Ishikawa (cell line): Measurements from ENCODE around the gene ODAD3.

Experiments used
- CEBPB ChIP-seq: IDR thresholded peaks from 2 replicates; pipeline ENCODE4 v1.6.1; 2012
- CREB1 ChIP-seq: IDR thresholded peaks from 2 replicates; pipeline ENCODE4 v1.6.1; 2012; ENCODE audit warnings: low read depth
- EGR1 ChIP-seq: IDR thresholded peaks from 2 replicates; pipeline ENCODE4 v1.6.1; 2012
- EP300 ChIP-seq: IDR thresholded peaks from 2 replicates; pipeline ENCODE4 v1.6.1; 2012; ENCODE audit warnings: borderline replicate concordance
- FOXM1 ChIP-seq: IDR thresholded peaks from 2 replicates; pipeline ENCODE4 v1.6.1; 2012; ENCODE audit warnings: low read depth, borderline replicate concordance
- NFIC ChIP-seq: IDR thresholded peaks from 2 replicates; pipeline ENCODE4 v1.6.1; 2012
- RAD21 ChIP-seq: IDR thresholded peaks from 2 replicates; pipeline ENCODE4 v1.6.1; 2012; ENCODE audit warnings: low read depth
- TAF1 ChIP-seq: IDR thresholded peaks from 2 replicates; pipeline ENCODE4 v1.6.1; 2012; ENCODE audit warnings: low read depth, mild to moderate bottlenecking
- TCF12 ChIP-seq: IDR thresholded peaks from 2 replicates; pipeline ENCODE4 v1.6.1; 2012; ENCODE audit warnings: low read depth
- TEAD4 ChIP-seq: IDR thresholded peaks from 2 replicates; pipeline ENCODE4 v1.6.1; 2012
- YY1 ChIP-seq: IDR thresholded peaks from 2 replicates; pipeline ENCODE4 v1.6.1; 2012; ENCODE audit warnings: low read depth
- ZBTB7A ChIP-seq: IDR thresholded peaks from 2 replicates; pipeline ENCODE4 v1.6.1; 2012; ENCODE audit warnings: low read depth
- TF ChIP-seq, protein P1 (sequence below): IDR thresholded peaks from 2 replicates; pipeline ENCODE4 v1.6.1; 2012
- TF ChIP-seq, protein P2 (sequence below): IDR thresholded peaks from 2 replicates; pipeline ENCODE4 v1.6.1; 2012
- TF ChIP-seq, protein P3 (sequence below): IDR thresholded peaks from 2 replicates; pipeline ENCODE4 v1.6.1; 2012; ENCODE audit warnings: low read depth, mild to moderate bottlenecking

The ODAD3 gene

DNA sequence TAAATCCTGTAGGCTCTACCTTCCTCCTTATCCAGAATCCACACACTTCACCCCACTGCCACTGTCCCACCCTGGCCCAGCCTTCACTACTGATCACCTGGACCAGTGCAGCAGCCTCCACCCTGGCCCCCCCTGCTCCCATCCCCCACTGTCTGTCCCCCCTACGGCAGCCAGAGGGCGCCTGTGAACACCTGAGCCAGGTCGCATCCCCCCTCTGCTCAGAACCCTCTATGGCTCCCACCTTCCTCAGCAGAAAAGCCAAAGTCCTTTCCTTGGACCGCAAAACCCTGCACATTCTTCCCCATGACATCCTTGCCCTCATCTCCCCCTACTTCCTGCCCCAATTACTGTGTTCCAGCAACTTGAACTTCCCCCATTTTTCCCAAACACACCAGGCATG lies 25.3 kb upstream of the ODAD3 start:
- TF ChIP-seq EP300, result no peak
- TF ChIP-seq, protein P1, sequence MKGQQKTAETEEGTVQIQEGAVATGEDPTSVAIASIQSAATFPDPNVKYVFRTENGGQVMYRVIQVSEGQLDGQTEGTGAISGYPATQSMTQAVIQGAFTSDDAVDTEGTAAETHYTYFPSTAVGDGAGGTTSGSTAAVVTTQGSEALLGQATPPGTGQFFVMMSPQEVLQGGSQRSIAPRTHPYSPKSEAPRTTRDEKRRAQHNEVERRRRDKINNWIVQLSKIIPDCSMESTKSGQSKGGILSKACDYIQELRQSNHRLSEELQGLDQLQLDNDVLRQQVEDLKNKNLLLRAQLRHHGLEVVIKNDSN, result no peak
- TF ChIP-seq TCF12, result no peak
- no peak for TF ChIP-seq NFIC
- TF ChIP-seq, protein P2, sequence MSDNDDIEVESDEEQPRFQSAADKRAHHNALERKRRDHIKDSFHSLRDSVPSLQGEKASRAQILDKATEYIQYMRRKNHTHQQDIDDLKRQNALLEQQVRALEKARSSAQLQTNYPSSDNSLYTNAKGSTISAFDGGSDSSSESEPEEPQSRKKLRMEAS, result no peak
- TF ChIP-seq EGR1, result no peak
- no peak for TF ChIP-seq TAF1
- TF ChIP-seq TEAD4, result no peak
- no peak; the same call in 1 of the 2 replicates for TF ChIP-seq RAD21
- no peak for TF ChIP-seq ZBTB7A
- no peak for TF ChIP-seq CEBPB
- TF ChIP-seq, protein P3, sequence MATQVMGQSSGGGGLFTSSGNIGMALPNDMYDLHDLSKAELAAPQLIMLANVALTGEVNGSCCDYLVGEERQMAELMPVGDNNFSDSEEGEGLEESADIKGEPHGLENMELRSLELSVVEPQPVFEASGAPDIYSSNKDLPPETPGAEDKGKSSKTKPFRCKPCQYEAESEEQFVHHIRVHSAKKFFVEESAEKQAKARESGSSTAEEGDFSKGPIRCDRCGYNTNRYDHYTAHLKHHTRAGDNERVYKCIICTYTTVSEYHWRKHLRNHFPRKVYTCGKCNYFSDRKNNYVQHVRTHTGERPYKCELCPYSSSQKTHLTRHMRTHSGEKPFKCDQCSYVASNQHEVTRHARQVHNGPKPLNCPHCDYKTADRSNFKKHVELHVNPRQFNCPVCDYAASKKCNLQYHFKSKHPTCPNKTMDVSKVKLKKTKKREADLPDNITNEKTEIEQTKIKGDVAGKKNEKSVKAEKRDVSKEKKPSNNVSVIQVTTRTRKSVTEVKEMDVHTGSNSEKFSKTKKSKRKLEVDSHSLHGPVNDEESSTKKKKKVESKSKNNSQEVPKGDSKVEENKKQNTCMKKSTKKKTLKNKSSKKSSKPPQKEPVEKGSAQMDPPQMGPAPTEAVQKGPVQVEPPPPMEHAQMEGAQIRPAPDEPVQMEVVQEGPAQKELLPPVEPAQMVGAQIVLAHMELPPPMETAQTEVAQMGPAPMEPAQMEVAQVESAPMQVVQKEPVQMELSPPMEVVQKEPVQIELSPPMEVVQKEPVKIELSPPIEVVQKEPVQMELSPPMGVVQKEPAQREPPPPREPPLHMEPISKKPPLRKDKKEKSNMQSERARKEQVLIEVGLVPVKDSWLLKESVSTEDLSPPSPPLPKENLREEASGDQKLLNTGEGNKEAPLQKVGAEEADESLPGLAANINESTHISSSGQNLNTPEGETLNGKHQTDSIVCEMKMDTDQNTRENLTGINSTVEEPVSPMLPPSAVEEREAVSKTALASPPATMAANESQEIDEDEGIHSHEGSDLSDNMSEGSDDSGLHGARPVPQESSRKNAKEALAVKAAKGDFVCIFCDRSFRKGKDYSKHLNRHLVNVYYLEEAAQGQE, result no peak
- no peak for TF ChIP-seq FOXM1
- TF ChIP-seq CREB1, result no peak
- no peak for TF ChIP-seq YY1

DNA sequence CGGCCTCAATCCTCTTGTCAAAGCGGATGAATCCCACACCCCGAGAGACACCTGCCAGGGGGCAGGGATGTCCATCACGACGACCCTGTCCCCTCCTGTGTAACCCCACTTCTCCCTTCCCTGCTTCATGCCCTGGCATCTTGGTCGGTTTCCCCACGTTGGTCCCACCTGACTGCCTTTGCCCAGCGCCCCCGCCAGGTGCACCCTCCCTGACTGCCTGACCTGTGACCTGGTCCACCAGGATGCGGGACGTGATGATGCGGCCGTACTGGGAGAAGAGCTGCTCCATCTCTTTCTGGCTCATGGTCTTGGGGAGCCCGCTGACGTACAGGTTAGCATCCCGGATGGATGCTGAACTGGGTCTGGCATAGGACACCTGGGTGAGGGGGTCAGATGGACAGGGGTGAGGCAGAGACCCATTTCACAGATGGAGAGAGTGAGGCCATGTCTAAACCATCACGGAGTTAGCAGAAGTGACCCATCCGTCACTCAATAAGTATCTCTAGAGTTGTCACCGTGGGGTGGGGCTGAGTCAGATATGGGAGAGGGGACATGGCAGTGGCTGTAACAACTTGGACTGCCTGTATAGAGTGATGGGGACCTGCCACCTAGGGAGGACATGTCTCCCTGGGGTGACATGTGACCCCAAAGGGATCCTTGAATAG lies 23.4 kb upstream of the ODAD3 start:
- no peak for TF ChIP-seq YY1
- TF ChIP-seq EP300, result no peak
- TF ChIP-seq TCF12, result no peak
- no peak for TF ChIP-seq EGR1
- no peak for TF ChIP-seq FOXM1
- TF ChIP-seq TEAD4, result no peak
- TF ChIP-seq, protein P2, result no peak
- no peak for TF ChIP-seq CREB1
- no peak for TF ChIP-seq NFIC
- TF ChIP-seq, protein P1, result no peak
- no peak for TF ChIP-seq RAD21

DNA sequence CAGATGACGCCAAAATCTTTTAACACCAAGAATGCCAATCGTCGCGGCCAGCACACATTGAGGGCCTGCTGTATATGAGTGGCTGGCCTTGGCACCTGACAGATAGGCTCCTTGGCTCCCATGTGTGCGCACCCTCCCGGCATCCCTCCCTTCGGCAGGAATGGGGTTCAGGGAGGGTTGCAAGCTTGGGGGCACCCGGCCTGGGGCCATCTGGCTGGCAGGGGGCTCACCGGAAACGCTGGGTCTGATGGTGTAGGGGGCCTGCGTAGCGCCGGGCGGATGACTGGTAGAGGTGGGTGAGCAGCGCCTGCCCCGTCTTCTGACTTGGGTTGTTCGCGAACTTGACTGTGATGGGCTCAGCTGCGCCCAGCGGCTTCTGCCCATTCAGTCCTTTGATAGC lies 22.9 kb upstream of the ODAD3 start:
- TF ChIP-seq TEAD4, result no peak
- TF ChIP-seq YY1, result no peak
- no peak for TF ChIP-seq EGR1
- TF ChIP-seq, protein P2, result no peak
- TF ChIP-seq FOXM1, result no peak
- TF ChIP-seq CEBPB, result no peak
- TF ChIP-seq RAD21, result no peak
- no peak for TF ChIP-seq EP300
- no peak for TF ChIP-seq CREB1
- TF ChIP-seq, protein P1, result no peak
- TF ChIP-seq TCF12, result no peak
- TF ChIP-seq, protein P3, result no peak
- no peak for TF ChIP-seq ZBTB7A
- TF ChIP-seq NFIC, result no peak
- TF ChIP-seq TAF1, result no peak

DNA sequence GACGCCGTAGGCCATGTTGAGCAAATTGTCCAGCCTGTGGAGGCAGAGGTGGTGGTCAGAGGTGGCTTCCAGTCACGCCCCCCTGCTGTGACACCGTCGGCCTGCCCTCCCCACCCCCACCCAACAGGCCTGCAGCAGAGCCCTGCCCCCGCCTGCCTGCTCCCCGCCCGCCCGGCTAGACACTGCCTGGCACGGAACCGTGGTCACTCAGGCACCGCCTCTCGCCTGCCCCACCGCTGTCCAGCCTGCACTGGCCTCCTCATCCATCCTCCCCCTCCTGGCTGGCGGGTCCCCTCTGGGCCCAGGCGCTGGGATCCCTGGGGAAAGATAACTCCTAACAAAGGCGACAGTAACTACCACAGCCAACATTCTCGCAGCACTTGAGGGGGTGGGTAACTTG lies 22.2 kb upstream of the ODAD3 start:
- TF ChIP-seq CEBPB (no peak), FOXM1 (no peak)

DNA sequence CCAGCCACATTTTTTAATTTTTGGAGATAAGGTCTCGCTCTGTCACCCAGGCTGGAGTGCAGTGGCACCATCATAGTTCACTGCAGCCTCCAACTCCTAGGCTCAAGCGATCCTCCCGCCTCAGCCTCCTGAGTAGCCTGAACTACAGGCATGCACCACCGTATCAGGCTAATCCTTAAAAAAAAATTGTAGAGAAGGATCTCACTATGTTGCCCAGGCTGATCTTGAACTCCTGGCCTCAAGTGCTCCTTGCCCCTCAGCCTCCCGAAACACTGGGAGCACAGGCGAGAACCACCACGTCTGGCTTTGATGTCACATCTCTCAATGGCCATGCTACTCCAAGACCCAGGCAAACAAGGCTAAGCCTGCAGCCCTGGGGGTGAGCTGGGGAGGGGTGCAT lies 21.7 kb upstream of the ODAD3 start:
- no peak for TF ChIP-seq CEBPB
- no peak for TF ChIP-seq TEAD4
- no peak for TF ChIP-seq TCF12
- no peak for TF ChIP-seq CREB1
- TF ChIP-seq TAF1, result no peak
- no peak for TF ChIP-seq NFIC
- TF ChIP-seq EP300, result no peak
- TF ChIP-seq, protein P3, result no peak
- TF ChIP-seq, protein P1, result no peak
- TF ChIP-seq ZBTB7A, result no peak
